ENCODE measurements around the gene GIPC2. TPM values are rescaled to one million over a fixed set of nuclear protein-coding genes. Genes with fewer than 3 reads are reported as not detected.

GIPC2 gene
- total and polyA plus RNA-seq, 2 donors (not counting 3 experiments of a cell fraction or from before 2014, with no cell fraction given), result 2.8 to 9.6 TPM

DNA sequence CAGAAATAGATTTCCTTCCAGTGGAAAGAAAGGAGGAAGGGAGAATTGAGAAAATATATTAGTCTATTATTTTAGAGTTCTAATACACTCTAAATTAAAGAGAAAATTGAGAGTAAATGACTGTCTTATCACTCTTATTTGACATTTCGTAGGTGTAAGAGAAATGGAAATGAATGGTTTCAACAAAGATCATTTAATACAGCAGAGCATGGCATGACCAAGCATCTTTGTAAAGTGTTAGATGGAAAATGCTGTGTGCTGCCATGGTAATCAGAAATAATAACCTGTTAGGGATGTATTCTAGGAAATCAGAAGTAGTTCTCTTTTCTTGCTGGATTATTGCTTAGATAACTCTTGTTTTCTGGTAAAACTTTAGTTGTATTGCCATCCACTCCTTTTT lies 90.9 kb downstream of the GIPC2 start:
- Histone ChIP-seq H3K27ac (ENCODE audit: insufficient read depth, low read depth, low read length) (no peak overlapping the region), H3K9me1 (replicated peaks; ENCODE audit: control insufficient read depth, extremely low read depth, insufficient read depth, low read length) (no peaks in the 10 kb centered on the region), H3K9ac (replicated peaks; ENCODE audit: extremely low read depth, insufficient read depth, low read length) (no peak overlapping the region), H3K9me3 (replicated peaks; ENCODE audit: control insufficient read depth, insufficient read depth, low read length) (no peaks in the 10 kb centered on the region), H3K4me3 (replicated peaks in 1 of 3; ENCODE audit: insufficient read depth in 1 of 3, low read depth in 1 of 3, low read length in 3 of 3) (no peak overlapping the region), H3K27me3 (ENCODE audit: control insufficient read depth in 2 of 2, insufficient read depth in 2 of 2, low read length in 2 of 2) (no peaks in the 10 kb centered on the region), H2AFZ (ENCODE audit: low read depth, low read length) (no peak overlapping the region), H3K4me2 (ENCODE audit: insufficient read depth, low read length) (no peak overlapping the region), H3K79me2 (ENCODE audit: control insufficient read depth, insufficient read depth, low read length) (no peaks in the 10 kb centered on the region), H3K4me1 (ENCODE audit: control insufficient read depth, extremely low read depth, insufficient read depth, low read length) (no peaks in the 10 kb centered on the region), H4K20me1 (replicated peaks; ENCODE audit: control insufficient read depth, extremely low read depth, insufficient read depth, low read length) (peaks cover 2% of the 10 kb centered on the region), H3K36me3 (ENCODE audit: control insufficient read depth in 2 of 2, extremely low read depth in 1 of 2, insufficient read depth in 2 of 2, low read length in 2 of 2) (no peaks in the 10 kb centered on the region)
- dilution Hi-C loops (cut with MboI; ENCODE audit: extremely low pct_ligation_motif_present, low sequenced_read_pairs), result no loop called here
- no peak for FAIRE-seq
- intact Hi-C loops (cut with micrococcal nuclease), result no loop called here
- BruUV-seq (replicated peaks), result no TSS peak
- ChIA-PET CTCF (interaction anchor here (1.0 to 1.6 kb wide), 2 partner anchors 9 to 471 kb away, joined by 3 to 4 read pairs; no protein-coding TSS in a partner anchor), POLR2A (no interaction called here)
- DNase-seq (ENCODE audit: low read depth, low spot score), result no peak
- TF ChIP-seq FOS (IDR thresholded peaks at IDR 0.05; ENCODE audit: borderline replicate concordance, insufficient read depth, low read length), result no peak
- TF ChIP-seq GATA2 (IDR thresholded peaks at IDR 0.05; ENCODE audit: insufficient read depth, insufficient read length, low read depth, low read length), result no peak
- no peak for TF ChIP-seq EZH2 (IDR thresholded peaks at IDR 0.05; ENCODE audit: borderline replicate concordance, low read depth, low read length, severe bottlenecking)
- no peak for TF ChIP-seq MYC (IDR thresholded peaks at IDR 0.05; ENCODE audit: low read depth, low read length)
- TF ChIP-seq, protein P1, sequence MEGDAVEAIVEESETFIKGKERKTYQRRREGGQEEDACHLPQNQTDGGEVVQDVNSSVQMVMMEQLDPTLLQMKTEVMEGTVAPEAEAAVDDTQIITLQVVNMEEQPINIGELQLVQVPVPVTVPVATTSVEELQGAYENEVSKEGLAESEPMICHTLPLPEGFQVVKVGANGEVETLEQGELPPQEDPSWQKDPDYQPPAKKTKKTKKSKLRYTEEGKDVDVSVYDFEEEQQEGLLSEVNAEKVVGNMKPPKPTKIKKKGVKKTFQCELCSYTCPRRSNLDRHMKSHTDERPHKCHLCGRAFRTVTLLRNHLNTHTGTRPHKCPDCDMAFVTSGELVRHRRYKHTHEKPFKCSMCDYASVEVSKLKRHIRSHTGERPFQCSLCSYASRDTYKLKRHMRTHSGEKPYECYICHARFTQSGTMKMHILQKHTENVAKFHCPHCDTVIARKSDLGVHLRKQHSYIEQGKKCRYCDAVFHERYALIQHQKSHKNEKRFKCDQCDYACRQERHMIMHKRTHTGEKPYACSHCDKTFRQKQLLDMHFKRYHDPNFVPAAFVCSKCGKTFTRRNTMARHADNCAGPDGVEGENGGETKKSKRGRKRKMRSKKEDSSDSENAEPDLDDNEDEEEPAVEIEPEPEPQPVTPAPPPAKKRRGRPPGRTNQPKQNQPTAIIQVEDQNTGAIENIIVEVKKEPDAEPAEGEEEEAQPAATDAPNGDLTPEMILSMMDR (IDR thresholded peaks at IDR 0.05; ENCODE audit: extremely low read depth in 1 of 2, insufficient read depth in 1 of 2, low read depth in 1 of 2, low read length in 2 of 2), result no peak
- TF ChIP-seq, protein P2, sequence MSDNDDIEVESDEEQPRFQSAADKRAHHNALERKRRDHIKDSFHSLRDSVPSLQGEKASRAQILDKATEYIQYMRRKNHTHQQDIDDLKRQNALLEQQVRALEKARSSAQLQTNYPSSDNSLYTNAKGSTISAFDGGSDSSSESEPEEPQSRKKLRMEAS (IDR thresholded peaks at IDR 0.05; ENCODE audit: insufficient read depth, insufficient read length), result no peak
- no peak for TF ChIP-seq POLR2A (IDR thresholded peaks at IDR 0.05; ENCODE audit: low read depth, low read length)
